ENCODE measurements around the gene RD3L. TPM values are rescaled to one million over a fixed set of nuclear protein-coding genes. Genes with fewer than 3 reads are reported as not detected.
"Not testable (repeated sequence)": the region's sequence is repeated elsewhere in the genome, so short reads cannot be mapped to it uniquely, and the experiment has no call there.

The RD3L gene
- not detected for total RNA-seq

DNA sequence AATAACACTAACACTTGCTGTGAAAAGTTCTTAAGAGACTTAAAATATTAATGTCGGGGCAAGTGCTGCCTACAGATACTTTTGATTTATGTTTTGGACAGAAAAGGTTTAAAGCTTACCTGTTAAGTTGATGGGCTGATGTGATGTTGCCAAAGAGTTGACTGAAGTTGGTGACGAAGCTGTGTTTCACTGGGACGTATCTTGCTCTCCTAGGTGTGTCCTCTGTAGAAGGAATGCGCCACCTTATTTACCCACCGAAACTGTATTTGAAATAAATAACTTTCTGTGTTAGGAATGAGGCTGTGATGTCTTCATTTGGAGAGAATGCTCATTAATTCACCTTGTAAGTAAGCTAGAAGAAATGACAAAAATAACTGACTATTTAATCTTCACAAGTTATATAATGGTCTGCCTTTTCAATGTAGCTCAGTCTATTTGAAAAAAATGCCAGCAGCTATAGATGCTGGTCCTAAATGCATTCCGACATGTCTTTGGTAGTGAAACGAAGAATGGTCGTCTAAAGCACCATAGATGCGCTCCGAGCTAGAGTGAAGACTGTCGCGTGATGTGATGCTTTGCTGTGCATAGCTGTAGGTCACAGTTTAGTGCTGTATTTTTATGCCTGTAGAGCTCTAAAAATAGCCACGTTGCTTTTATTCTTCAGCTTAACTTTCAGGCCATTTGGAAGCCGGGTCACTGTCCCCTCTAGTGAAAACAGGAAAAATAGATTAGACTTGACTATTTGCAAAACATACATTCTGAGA lies at the start of gene RD3L:
Gene RD3L (minus strand): TSS at position 557 of the 764 bp plus-strand sequence. CDS start 834 bp downstream, outside the sequence.
- peaks cover 26% of the 10 kb centered on the region for H3K27me3 Mint-ChIP-seq
- H3K4me3 Mint-ChIP-seq, result no peak within 1 kb of the TSS

DNA sequence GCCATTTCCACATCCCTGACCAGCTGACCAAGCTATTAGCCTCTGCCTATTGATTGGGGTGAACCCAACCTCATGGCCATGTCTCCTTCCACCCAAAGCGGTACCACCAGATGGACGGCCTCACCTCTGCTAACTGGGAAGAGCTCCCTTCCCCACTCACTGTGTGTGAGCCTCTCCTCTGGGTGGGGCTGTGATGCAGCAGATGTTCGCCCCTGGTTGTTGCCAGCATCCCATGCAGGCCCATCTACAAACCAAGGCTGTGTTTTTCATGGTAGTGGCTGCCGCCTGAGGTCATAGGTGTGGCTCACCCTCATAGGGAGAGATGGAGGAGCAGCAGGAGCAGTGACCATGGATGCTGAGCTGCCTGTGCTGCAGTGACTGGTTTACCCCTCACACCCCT lies 47.6 kb upstream of the RD3L start:
- TF ChIP-seq, protein P1, sequence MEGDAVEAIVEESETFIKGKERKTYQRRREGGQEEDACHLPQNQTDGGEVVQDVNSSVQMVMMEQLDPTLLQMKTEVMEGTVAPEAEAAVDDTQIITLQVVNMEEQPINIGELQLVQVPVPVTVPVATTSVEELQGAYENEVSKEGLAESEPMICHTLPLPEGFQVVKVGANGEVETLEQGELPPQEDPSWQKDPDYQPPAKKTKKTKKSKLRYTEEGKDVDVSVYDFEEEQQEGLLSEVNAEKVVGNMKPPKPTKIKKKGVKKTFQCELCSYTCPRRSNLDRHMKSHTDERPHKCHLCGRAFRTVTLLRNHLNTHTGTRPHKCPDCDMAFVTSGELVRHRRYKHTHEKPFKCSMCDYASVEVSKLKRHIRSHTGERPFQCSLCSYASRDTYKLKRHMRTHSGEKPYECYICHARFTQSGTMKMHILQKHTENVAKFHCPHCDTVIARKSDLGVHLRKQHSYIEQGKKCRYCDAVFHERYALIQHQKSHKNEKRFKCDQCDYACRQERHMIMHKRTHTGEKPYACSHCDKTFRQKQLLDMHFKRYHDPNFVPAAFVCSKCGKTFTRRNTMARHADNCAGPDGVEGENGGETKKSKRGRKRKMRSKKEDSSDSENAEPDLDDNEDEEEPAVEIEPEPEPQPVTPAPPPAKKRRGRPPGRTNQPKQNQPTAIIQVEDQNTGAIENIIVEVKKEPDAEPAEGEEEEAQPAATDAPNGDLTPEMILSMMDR (IDR thresholded peaks at IDR 0.05), result no peak
- no peak for DNase-seq
- ATAC-seq, result no peak
- H3K9me3 Mint-ChIP-seq, result peaks cover 12% of the 10 kb centered on the region
- peaks cover 19% of the 10 kb centered on the region for H3K27me3 Mint-ChIP-seq
- no peak overlapping the region for H3K4me3 Mint-ChIP-seq
- ChIA-PET CTCF (interaction anchor here (1.7 kb wide), 1 partner anchor 89 kb away, joined by 4 read pairs; no protein-coding TSS in a partner anchor), POLR2A (no interaction called here)
- intact Hi-C loops (cut with micrococcal nuclease), result no loop called here
- no peaks in the 10 kb centered on the region for H3K4me1 Mint-ChIP-seq (ENCODE audit: low read depth)
- no peak overlapping the region for H3K27ac Mint-ChIP-seq
- H3K36me3 Mint-ChIP-seq (ENCODE audit: low read depth), result no peaks in the 10 kb centered on the region

More for the DNA sequence above, at the start of gene RD3L:
- TF ChIP-seq, protein P1 (IDR thresholded peaks at IDR 0.05), result no peak
- Mint-ChIP-seq H3K4me1 (ENCODE audit: low read depth) (no peaks in the 10 kb centered on the region), H3K9me3 (peaks cover 2% of the 10 kb centered on the region), H3K36me3 (ENCODE audit: low read depth) (no peaks in the 10 kb centered on the region), H3K27ac (no peak within 1 kb of the TSS)
- CTCF ChIA-PET, result interaction anchor here (1.2 to 2.4 kb wide), 5 partner anchors 18 to 136 kb away, joined by 3 to 7 read pairs (median 6); no protein-coding TSS in a partner anchor
- POLR2A ChIA-PET, result interaction anchor here (0.7 kb wide), 2 partner anchors 149 to 281 kb away, joined by 3 read pairs; no protein-coding TSS in a partner anchor
- no peak for DNase-seq
- no peak for ATAC-seq
- intact Hi-C loops (cut with micrococcal nuclease), result no loop called here

DNA sequence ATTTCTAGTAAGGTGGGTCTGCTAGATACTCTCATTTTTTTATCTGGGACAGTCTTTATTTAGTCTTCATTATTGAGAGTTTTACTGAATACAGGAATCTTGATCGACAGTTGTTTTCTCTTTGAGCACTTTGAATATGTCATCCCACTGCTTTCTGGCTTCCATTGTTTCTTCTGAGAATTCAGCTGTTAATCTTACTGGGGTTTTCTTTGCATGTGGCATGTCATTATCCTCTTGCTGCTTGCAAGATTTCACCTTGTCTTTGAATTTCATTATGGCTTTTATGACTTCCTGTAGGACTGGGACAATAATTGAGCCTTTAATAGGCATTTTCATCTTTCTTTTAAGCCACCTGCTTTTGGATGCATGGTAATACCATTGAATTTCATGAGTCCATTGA lies 46.7 kb upstream of the RD3L start:
- Mint-ChIP-seq H3K36me3 (ENCODE audit: low read depth) (no peaks in the 10 kb centered on the region), H3K4me1 (ENCODE audit: low read depth) (no peaks in the 10 kb centered on the region), H3K9me3 (peaks cover 12% of the 10 kb centered on the region), H3K4me3 (no peak overlapping the region), H3K27me3 (peaks cover 19% of the 10 kb centered on the region), H3K27ac (no peak overlapping the region)
- intact Hi-C loops (cut with micrococcal nuclease), result no loop called here
- TF ChIP-seq, protein P1 (IDR thresholded peaks at IDR 0.05), result no peak
- ATAC-seq, result no peak
- DNase-seq, result no peak
- ChIA-PET POLR2A (no interaction called here), CTCF (interaction anchor here (1.7 kb wide), 1 partner anchor 88 kb away, joined by 4 read pairs; no protein-coding TSS in a partner anchor)

DNA sequence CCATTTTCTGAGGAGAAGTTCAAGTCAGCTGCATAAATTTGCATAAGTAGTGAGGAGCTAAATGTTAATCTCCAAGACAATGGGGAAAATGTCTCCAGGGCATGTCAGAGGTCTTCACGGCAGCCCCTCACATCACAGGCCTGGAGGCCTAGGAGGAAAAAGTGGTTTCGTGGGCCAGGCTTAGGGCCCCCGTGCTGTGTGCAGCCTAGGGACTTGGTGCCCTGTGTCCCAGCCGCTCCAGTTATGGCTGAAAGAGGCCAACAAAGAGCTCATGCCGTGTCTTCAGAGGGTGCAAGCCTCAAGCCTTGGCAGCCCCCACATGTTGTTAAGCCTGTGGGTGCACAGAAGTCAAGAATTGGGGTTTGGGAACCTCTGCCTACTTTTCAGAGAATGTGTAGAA lies 41.9 kb upstream of the RD3L start:
- CTCF ChIA-PET, result no interaction called here
- Mint-ChIP-seq H3K27ac (no peak overlapping the region), H3K27me3 (peaks cover 12% of the 10 kb centered on the region), H3K4me3 (no peak overlapping the region), H3K36me3 (ENCODE audit: low read depth) (no peaks in the 10 kb centered on the region), H3K4me1 (ENCODE audit: low read depth) (no peaks in the 10 kb centered on the region), H3K9me3 (peaks cover 8% of the 10 kb centered on the region)
- ATAC-seq (no peak), DNase-seq (no peak)
- TF ChIP-seq, protein P1 (IDR thresholded peaks at IDR 0.05), result no peak
- POLR2A ChIA-PET, result no interaction called here
- intact Hi-C loops (cut with micrococcal nuclease), result no loop called here

DNA sequence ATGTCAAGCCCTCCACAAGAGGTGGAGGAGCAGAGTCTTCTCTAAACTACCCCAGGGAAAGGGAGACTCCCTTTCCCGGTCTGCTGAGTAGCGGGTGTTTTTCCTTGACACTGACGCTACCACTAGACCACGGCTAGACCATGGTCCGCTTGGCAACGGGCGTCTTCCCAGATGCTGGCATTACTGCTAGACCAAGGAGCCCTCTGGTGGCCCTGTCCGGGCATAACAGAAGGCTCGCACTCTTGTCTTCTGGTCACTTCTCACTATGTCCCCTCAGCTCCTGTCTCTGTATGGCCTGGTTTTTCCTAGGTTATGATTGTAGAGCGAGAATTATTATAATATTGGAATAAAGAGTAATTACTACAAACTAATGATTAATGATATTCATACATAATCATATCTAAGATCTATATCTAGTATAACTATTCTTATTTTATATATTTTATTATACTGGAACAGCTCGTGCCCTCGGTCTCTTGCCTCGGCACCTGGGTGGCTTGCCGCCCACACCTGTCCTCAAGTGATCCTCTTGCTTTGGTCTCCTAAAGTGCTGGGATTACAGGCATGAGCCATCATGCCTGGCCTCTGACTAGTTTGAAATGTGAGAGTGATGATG lies 38.4 kb upstream of the RD3L start:
- intact Hi-C loops (cut with micrococcal nuclease), result not testable (repeated sequence)

More for the DNA sequence above, 38.4 kb upstream of the RD3L start:
- CTCF ChIA-PET, result interaction anchor here (1.1 to 4.2 kb wide), 6 partner anchors 16 to 174 kb away, joined by 3 to 23 read pairs (median 6); no protein-coding TSS in a partner anchor
- H3K36me3 Mint-ChIP-seq (ENCODE audit: low read depth); ATAC-seq; H3K4me3 Mint-ChIP-seq; POLR2A ChIA-PET; H3K9me3 Mint-ChIP-seq; H3K27me3 Mint-ChIP-seq; H3K4me1 Mint-ChIP-seq (ENCODE audit: low read depth); H3K27ac Mint-ChIP-seq: not testable (repeated sequence)
- TF ChIP-seq, protein P1 (IDR thresholded peaks at IDR 0.05), result peak; percentile 50
- DNase-seq, result peak; percentile 48
